Retinal pigment epithelial cell (primary cell): Measurements from ENCODE around the gene SGK1.

Source experiments
- DNase-seq: peaks from one replicate; pipeline ENCODE4 v3.0.0-alpha.2; 2010; ENCODE audit warnings: low read depth
- H3K4me3 ChIP-seq: 2 replicates; pipeline ENCODE4 v1.5.1; 2011; ENCODE audit warnings: mild to moderate bottlenecking, low read length, control low read depth, moderate library complexity
- TF ChIP-seq, protein P1 (sequence below): conservative IDR thresholded peaks from 2 replicates; pipeline ENCODE4 v1.5.1; 2011; ENCODE audit warnings: low read depth, low read length, control low read depth, inconsistent platforms

Gene SGK1

DNA sequence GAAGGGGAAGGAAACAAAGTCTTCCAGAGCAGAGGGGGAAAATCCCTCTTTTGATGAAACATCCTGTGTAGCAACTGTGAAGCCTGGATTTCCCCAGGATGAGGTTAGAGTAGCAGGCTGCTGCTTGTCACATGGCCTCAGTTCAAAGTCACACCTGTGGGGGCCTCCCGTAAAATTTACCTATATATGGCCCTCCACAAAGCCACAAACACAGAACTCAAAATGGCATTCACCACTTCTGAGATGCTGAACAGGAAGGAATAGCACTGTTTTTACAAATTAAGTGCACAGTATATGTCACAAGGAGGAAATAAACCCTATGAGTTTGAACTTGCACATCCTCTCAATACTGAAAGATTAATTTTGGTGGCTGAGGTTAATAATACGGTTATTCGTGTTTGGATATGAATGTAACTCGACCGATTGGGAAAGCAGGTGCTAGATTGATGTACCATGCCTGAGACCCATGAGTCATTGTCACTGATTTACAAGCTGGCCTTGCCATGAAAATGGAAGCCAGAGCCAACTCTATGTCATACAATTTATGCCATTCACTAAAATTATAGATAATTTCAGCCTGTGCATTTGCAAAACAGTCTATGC lies 70.6 kb downstream of the SGK1 start:
- DNase-seq: no peak
- no peak overlapping the region for H3K4me3 ChIP-seq

DNA sequence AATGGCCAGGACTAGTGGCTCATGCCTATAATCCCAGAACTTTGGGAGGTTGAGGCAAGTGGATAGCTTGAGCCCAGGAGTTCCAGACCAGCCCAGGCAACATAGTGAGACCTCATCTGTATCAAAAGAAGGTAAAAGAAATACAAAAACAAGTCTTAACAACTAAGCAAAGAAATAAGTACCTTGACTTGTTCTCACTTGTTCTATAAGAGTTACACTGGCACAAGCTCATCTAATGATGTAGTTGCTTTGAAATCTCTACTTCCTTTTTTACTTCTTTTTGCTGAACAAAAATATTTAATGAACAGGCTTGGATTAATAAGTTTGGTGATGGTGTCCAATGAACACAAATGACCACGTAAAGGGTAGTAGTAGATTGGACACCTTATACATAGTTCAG lies 72.2 kb downstream of the SGK1 start:
- H3K4me3 ChIP-seq: no peak overlapping the region
- DNase-seq: no peak
- TF ChIP-seq, protein P1, sequence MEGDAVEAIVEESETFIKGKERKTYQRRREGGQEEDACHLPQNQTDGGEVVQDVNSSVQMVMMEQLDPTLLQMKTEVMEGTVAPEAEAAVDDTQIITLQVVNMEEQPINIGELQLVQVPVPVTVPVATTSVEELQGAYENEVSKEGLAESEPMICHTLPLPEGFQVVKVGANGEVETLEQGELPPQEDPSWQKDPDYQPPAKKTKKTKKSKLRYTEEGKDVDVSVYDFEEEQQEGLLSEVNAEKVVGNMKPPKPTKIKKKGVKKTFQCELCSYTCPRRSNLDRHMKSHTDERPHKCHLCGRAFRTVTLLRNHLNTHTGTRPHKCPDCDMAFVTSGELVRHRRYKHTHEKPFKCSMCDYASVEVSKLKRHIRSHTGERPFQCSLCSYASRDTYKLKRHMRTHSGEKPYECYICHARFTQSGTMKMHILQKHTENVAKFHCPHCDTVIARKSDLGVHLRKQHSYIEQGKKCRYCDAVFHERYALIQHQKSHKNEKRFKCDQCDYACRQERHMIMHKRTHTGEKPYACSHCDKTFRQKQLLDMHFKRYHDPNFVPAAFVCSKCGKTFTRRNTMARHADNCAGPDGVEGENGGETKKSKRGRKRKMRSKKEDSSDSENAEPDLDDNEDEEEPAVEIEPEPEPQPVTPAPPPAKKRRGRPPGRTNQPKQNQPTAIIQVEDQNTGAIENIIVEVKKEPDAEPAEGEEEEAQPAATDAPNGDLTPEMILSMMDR: no peak

More for the DNA sequence above, 70.6 kb downstream of the SGK1 start:
- TF ChIP-seq, protein P1: no peak

DNA sequence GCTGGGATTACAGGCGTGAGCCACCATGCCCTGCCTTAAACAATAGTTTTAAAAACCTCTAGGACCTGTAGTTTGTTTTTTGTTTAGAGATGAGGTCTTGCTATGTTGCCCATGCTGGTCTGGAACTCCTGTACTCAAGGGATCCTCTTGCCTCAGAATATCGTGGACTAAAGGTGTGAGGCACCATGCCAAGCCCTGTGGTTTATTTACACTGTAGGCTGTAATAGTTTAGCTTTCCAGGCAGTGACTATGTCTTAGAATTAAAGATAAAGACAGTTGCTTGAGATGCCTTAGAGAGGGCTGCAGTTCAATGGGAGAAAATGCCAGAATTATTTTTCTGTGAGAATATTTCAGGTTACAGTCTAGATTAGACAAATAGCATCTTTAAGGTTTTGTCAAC lies 72.9 kb downstream of the SGK1 start:
- H3K4me3 ChIP-seq: no peak overlapping the region
- DNase-seq: no peak
- TF ChIP-seq, protein P1: no peak

DNA sequence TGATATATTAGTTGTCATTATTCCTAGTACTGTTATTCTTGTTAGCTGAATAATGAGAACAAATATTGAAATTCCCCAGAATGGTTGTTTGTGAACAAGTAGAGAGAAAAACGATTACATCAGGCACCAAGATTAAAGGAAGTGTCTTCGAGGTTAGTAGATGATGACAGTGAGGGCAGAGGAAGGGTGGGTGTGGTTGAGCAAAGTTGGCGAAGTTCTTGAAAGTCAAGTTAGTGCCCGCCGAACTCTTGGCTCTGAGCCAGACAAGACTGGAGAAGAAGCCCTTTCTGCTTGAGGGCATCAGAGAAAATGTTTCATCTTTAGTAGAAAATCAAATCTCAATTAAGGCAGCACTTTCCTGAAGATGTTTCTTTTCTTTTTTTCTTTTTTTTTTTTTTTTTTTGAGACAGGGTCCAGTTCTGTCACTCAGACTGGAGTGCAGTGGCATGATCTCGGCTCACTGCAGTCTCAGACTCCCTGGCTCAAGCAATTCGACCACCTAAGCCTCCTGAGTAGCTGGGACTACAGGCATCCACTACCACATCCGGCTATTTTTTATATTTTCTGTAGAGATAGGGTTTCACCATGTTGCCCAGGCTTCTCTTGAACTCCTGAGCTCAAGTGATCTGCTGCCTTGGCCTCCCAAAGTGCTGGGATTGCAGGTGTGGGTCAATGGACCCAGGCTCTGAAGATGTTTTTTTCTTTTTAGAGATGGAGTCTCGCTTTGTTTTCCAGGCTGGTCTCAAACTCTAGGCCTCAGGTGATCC lies 77.1 kb downstream of the SGK1 start:
- no peak for DNase-seq
- H3K4me3 ChIP-seq: no peak overlapping the region
- TF ChIP-seq, protein P1: no peak

DNA sequence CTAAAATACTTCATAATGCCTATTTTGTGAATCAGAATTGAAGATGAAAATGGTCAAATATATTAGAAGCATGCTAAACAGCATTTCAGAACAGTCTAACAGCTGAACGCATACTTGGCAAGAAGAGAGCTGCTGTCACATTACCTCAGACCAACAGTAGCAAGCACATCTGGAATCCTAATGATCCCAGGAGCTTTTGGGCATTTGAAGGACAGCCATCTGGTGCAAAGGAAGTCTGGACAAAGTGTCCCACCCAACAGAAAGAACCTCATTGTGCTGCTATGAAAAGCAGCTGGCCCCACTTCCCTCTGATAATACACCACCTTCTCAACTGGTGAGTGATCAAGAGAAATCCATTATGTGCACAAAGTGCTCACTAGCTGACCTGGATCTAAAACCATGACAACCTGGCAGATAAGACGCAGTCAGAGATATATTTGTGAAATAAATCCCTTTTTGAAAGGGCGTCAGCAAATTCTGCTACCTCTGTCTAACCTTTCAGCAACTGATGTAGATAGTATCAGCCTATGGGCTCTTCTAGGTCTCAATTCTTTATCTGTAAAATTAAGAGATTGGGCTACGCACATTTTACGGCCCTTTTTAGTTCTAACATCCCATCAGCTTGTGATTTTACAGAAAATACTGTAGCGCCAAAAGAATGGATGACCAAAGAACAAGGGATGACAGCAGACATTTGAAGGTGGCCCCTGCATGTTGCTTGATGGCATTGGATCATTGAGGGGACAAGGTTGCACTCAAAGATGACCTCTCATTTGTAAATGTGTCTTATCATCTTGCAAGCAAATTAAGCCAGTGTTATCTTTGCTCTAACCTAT lies 78.7 kb downstream of the SGK1 start:
- TF ChIP-seq, protein P1: no peak
- no peak for DNase-seq
- no peak overlapping the region for H3K4me3 ChIP-seq

DNA sequence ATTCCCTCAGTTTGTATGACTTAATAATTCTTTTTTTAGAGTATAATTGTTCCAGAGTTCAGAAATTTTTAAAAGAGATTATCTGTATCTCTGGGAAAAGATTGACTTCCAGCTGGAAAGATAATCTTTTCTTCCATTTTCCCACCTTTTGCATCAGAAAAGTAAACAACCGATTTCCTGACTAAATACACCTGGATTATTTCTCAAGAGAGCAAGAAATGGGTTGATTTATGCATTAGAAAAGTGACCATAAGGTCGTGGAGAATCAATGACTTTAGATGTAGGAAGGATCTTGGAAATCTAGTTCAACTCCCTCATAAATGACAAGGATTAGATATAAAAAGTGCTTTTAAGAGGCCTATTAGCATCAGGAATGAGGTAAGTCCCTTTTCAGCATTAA lies 79.9 kb downstream of the SGK1 start:
- H3K4me3 ChIP-seq: no peak overlapping the region
- TF ChIP-seq, protein P1: no peak
- DNase-seq: no peak
